Panc1 (cell line): ENCODE measurements around the gene KAT6B. TPM values are rescaled to one million over a fixed set of nuclear protein-coding genes. Genes with fewer than 3 reads are reported as not detected.

Source experiments
- ATAC-seq: fragments of 200-7000 bp; cut with Tn5 transposase; 2 replicates; pipeline ENCODE4 v1.9.1; 2020; ENCODE audit warnings: mild to moderate bottlenecking, moderate library complexity
- BruUV-seq: library from RNA; stranded (reverse); fragments of 400-500 nt; replicated peaks from 2 replicates; lab custom pipeline; 2021; lab: Mats Ljungman, UMichigan
- CTCF ChIA-PET: fragments of 300-600 bp; sonication (Branson Sonifier 250); formaldehyde crosslinking; loops from one replicate; lab custom pipeline; 2022; ENCODE audit warnings: antibody characterized with exemption; lab: Charles Lee
- POLR2A ChIA-PET: fragments of 300-600 bp; sonication (Branson Sonifier 250); formaldehyde crosslinking; loops from one replicate; lab custom pipeline; 2022; ENCODE audit warnings: antibody characterized with exemption; lab: Charles Lee
- DNase-seq: peaks from one replicate; pipeline ENCODE4 v3.0.0-alpha.2; 2010; ENCODE audit warnings: low read depth, low spot score
- H3K27ac ChIP-seq: 2 replicates; pipeline ENCODE4 v1.5.1; 2011; ENCODE audit warnings: mild to moderate bottlenecking, low read length, inconsistent platforms
- H3K27me3 ChIP-seq: fragments of 200-500 bp; sonication (Bioruptor generic); 2 replicates; pipeline ENCODE4 v1.6.0; 2014; ENCODE audit warnings: low read length, inconsistent platforms; ENCODE audit not compliant: control insufficient read depth, insufficient read depth
- H3K36me3 ChIP-seq: fragments of 200-500 bp; sonication (Bioruptor generic); 2 replicates; pipeline ENCODE4 v1.5.1; 2014; ENCODE audit warnings: inconsistent platforms, mild to moderate bottlenecking, low read length, moderate library complexity; ENCODE audit not compliant: control insufficient read depth, insufficient read depth
- H3K4me1 ChIP-seq: 2 replicates; pipeline ENCODE4 v1.5.1; 2011; ENCODE audit warnings: inconsistent platforms, mild to moderate bottlenecking, low read length, moderate library complexity; ENCODE audit not compliant: control insufficient read depth, insufficient read depth
- H3K4me3 ChIP-seq, 2 experiments: 2 replicates each; pipeline ENCODE4 v1.5.1; 2011 to 2012; ENCODE audit warnings: low read depth in 2 of 2, low read length in 2 of 2, mild to moderate bottlenecking in 2 of 2, inconsistent platforms in 1 of 2, moderate library complexity in 1 of 2
- H3K9me3 ChIP-seq: fragments of 200-500 bp; sonication (Bioruptor generic); 2 replicates; pipeline ENCODE4 v1.5.1; 2014; ENCODE audit warnings: low read depth, mild to moderate bottlenecking, inconsistent platforms, low read length, moderate library complexity; ENCODE audit not compliant: control insufficient read depth, insufficient read depth
- POLR2AphosphoS5 ChIP-seq: IDR thresholded peaks from 2 replicates; pipeline ENCODE4 v1.6.1; 2012; ENCODE audit warnings: mild to moderate bottlenecking, low read depth, low read length, moderate library complexity
- REST ChIP-seq, 2 experiments: IDR thresholded peaks; 2 replicates each; pipeline ENCODE4 v1.6.1; 2011 to 2012; ENCODE audit warnings: low read depth in 2 of 2, control low read depth in 1 of 2, low read length in 1 of 2, mild to moderate bottlenecking in 1 of 2, moderate library complexity in 1 of 2; ENCODE audit not compliant: insufficient read depth in 1 of 2
- SIN3A ChIP-seq: IDR thresholded peaks from 2 replicates; pipeline ENCODE4 v1.6.1; 2012; ENCODE audit warnings: low read depth, mild to moderate bottlenecking, low read length, moderate library complexity, borderline replicate concordance; ENCODE audit not compliant: insufficient read depth
- TCF7L2 ChIP-seq: IDR thresholded peaks from 2 replicates; pipeline ENCODE4 v1.6.1; 2011; ENCODE audit warnings: mild to moderate bottlenecking, low read depth, low read length, inconsistent platforms
- in situ Hi-C: cut with HindIII; loops from 2 replicates; pipeline ENCODE4 v1.10.0; 2016; ENCODE audit warnings: low sequenced_read_pairs, low pct_unique_long_range_greater_than_20kb
- intact Hi-C: fragments of 100-400 bp; cut with micrococcal nuclease; formaldehyde crosslinking; loops from one replicate; pipeline ENCODE4 v1.10.0; 2022; ENCODE audit not compliant: unreplicated experiment
- total RNA-seq: library from RNA; stranded (reverse); gene quantifications from one replicate; pipeline ENCODE4 v1.2.1, GENCODE V29; 2021; ENCODE audit not compliant: unreplicated experiment
- TF ChIP-seq, protein P1 (sequence below): fragments of 450-650 bp; IDR thresholded peaks from 2 replicates; pipeline ENCODE4 v1.5.1; 2017; ENCODE audit warnings: mild to moderate bottlenecking

KAT6B gene
- total RNA-seq, 1 experiment from 2014 or later: 31.1 TPM

DNA sequence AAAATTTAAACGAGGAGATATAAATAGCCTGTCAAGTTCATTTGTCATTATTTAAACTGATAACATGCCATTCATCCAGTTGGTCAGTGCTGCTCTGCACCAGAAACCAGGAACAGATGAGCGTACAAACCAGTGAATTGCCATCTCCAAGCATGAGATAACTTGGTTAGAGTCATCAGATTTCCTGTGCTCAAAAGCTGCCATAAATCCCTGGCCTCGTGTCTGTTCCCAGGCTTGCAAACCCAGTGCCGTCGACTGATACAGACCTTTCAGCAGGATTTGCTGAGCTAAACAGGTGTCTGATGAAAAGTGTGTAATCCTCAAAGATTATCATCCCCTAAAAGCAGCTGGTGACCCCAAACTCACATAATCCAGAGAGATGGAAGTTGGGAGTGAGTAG lies 189.0 kb downstream of the KAT6B start:
- Histone ChIP-seq H3K27me3 (no peaks in the 10 kb centered on the region), H3K9me3 (no peaks in the 10 kb centered on the region), H3K27ac (no peak overlapping the region), H3K36me3 (no peaks in the 10 kb centered on the region), H3K4me1 (no peaks in the 10 kb centered on the region; the same call in 1 of the 2 replicates), H3K4me3 (no peak overlapping the region)
- ATAC-seq (no peak), DNase-seq (no peak)
- TF ChIP-seq SIN3A: no peak
- no peak for TF ChIP-seq REST (IDR thresholded peaks at IDR 0.05; ENCODE audit: insufficient read depth in 1 of 2, low read depth in 2 of 2, low read length in 1 of 2)
- TF ChIP-seq TCF7L2: no peak
- no peak for TF ChIP-seq POLR2AphosphoS5
- TF ChIP-seq, protein P1, sequence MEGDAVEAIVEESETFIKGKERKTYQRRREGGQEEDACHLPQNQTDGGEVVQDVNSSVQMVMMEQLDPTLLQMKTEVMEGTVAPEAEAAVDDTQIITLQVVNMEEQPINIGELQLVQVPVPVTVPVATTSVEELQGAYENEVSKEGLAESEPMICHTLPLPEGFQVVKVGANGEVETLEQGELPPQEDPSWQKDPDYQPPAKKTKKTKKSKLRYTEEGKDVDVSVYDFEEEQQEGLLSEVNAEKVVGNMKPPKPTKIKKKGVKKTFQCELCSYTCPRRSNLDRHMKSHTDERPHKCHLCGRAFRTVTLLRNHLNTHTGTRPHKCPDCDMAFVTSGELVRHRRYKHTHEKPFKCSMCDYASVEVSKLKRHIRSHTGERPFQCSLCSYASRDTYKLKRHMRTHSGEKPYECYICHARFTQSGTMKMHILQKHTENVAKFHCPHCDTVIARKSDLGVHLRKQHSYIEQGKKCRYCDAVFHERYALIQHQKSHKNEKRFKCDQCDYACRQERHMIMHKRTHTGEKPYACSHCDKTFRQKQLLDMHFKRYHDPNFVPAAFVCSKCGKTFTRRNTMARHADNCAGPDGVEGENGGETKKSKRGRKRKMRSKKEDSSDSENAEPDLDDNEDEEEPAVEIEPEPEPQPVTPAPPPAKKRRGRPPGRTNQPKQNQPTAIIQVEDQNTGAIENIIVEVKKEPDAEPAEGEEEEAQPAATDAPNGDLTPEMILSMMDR: no peak
- CTCF ChIA-PET: no interaction called here
- BruUV-seq: no TSS peak
- POLR2A ChIA-PET: no interaction called here
- in situ Hi-C loops (no loop called here), intact Hi-C loops (no loop called here)

GRCh38 chr10:75016325-75016724 lies 189.9 kb downstream of the KAT6B start:
- H3K9me3 ChIP-seq: no peaks in the 10 kb centered on the region
- no peaks in the 10 kb centered on the region for H3K27me3 ChIP-seq
- no peaks in the 10 kb centered on the region; the same call in 1 of the 2 replicates for H3K36me3 ChIP-seq
- no peak for ATAC-seq
- ChIA-PET POLR2A (no interaction called here), CTCF (no interaction called here)
- no peak for DNase-seq
- TF ChIP-seq, protein P1: no peak
- no peak for TF ChIP-seq POLR2AphosphoS5
- no peak for TF ChIP-seq SIN3A
- TF ChIP-seq REST (IDR thresholded peaks at IDR 0.05; ENCODE audit: insufficient read depth in 1 of 2, low read depth in 2 of 2, low read length in 1 of 2): no peak
- TF ChIP-seq TCF7L2: no peak
- no peak overlapping the region for H3K4me3 ChIP-seq
- no TSS peak for BruUV-seq
- in situ Hi-C loops: no loop called here
- H3K4me1 ChIP-seq: peaks cover under 1% of the 10 kb centered on the region
- intact Hi-C loops: no loop called here
- no peak overlapping the region for H3K27ac ChIP-seq
